ENCODE data around the gene RALGPS2. TPM values are rescaled to one million over a fixed set of nuclear protein-coding genes. Genes with fewer than 3 reads are reported as not detected.

The RALGPS2 gene
- total RNA-seq, 1 experiment from 2014 or later, result 38.0 TPM

GRCh38 chr1:178916448-178917174, 191.6 kb downstream of the RALGPS2 start:
- no peak for DNase-seq (ENCODE audit: low spot score)
- no peak for ATAC-seq
- Mint-ChIP-seq H3K27me3 (ENCODE audit: low read depth) (no peaks in the 10 kb centered on the region), H3K4me1 (peaks cover 2% of the 10 kb centered on the region; the same call in 1 of the 2 replicates), H3K36me3 (peaks cover 22% of the 10 kb centered on the region), H3K4me3 (no peak overlapping the region), H3K27ac (peak overlapping the region; percentile 38; the same call in 1 of the 2 replicates), H3K9me3 (no peaks in the 10 kb centered on the region)
- TF ChIP-seq NR3C1 (CRISPR knock-in tag; conservative IDR thresholded peaks at IDR 0.05; ENCODE audit: low read depth), result no peak
- TF ChIP-seq NFYB (CRISPR knock-in tag; conservative IDR thresholded peaks at IDR 0.05; ENCODE audit: low read depth), result no peak
- TF ChIP-seq ZNF317 (CRISPR knock-in tag; IDR thresholded peaks at IDR 0.05; ENCODE audit: borderline replicate concordance, low read depth), result no peak
- no peak for TF ChIP-seq ZNF671 (CRISPR knock-in tag; IDR thresholded peaks at IDR 0.05)
- no peak for TF ChIP-seq KAT7 (CRISPR knock-in tag; IDR thresholded peaks at IDR 0.05; ENCODE audit: borderline replicate concordance)
- TF ChIP-seq SMAD3 (CRISPR knock-in tag; IDR thresholded peaks at IDR 0.05; ENCODE audit: borderline replicate concordance), result no peak
- TF ChIP-seq MXD4 (CRISPR knock-in tag; IDR thresholded peaks at IDR 0.05; ENCODE audit: borderline replicate concordance), result no peak
- TF ChIP-seq NR1H2 (CRISPR knock-in tag; IDR thresholded peaks at IDR 0.05), result no peak
- POLR2A ChIA-PET, result no interaction called here
- CTCF ChIA-PET, result interaction anchor here (1.0 to 1.2 kb wide), 2 partner anchors 86 kb away, joined by 5 read pairs; no protein-coding TSS in a partner anchor

- ChIA-PET CTCF (no interaction called here), POLR2A (no interaction called here)
- no peaks in the 10 kb centered on the region for H3K9me3 Mint-ChIP-seq
- peaks cover 2% of the 10 kb centered on the region; the same call in 1 of the 2 replicates for H3K4me1 Mint-ChIP-seq
- DNase-seq (ENCODE audit: low spot score) (no peak), ATAC-seq (no peak)
- H3K27me3 Mint-ChIP-seq (ENCODE audit: low read depth), result no peaks in the 10 kb centered on the region
- no peak overlapping the region for H3K27ac Mint-ChIP-seq
- H3K4me3 Mint-ChIP-seq, result no peak overlapping the region
- peaks cover 16% of the 10 kb centered on the region for H3K36me3 Mint-ChIP-seq
- TF ChIP-seq ZNF281 (CRISPR knock-in tag; IDR thresholded peaks at IDR 0.05) (no peak), NFATC4 (CRISPR knock-in tag; IDR thresholded peaks at IDR 0.05) (no peak), SP1 (CRISPR knock-in tag; conservative IDR thresholded peaks at IDR 0.05) (no peak), FOXJ3 (CRISPR knock-in tag; IDR thresholded peaks at IDR 0.05; ENCODE audit: borderline replicate concordance) (no peak), E2F1 (CRISPR knock-in tag; IDR thresholded peaks at IDR 0.05) (no peak), SOX15 (CRISPR knock-in tag; IDR thresholded peaks at IDR 0.05) (no peak), ATF6 (CRISPR knock-in tag; IDR thresholded peaks at IDR 0.05) (no peak)
- TF ChIP-seq, protein P1, sequence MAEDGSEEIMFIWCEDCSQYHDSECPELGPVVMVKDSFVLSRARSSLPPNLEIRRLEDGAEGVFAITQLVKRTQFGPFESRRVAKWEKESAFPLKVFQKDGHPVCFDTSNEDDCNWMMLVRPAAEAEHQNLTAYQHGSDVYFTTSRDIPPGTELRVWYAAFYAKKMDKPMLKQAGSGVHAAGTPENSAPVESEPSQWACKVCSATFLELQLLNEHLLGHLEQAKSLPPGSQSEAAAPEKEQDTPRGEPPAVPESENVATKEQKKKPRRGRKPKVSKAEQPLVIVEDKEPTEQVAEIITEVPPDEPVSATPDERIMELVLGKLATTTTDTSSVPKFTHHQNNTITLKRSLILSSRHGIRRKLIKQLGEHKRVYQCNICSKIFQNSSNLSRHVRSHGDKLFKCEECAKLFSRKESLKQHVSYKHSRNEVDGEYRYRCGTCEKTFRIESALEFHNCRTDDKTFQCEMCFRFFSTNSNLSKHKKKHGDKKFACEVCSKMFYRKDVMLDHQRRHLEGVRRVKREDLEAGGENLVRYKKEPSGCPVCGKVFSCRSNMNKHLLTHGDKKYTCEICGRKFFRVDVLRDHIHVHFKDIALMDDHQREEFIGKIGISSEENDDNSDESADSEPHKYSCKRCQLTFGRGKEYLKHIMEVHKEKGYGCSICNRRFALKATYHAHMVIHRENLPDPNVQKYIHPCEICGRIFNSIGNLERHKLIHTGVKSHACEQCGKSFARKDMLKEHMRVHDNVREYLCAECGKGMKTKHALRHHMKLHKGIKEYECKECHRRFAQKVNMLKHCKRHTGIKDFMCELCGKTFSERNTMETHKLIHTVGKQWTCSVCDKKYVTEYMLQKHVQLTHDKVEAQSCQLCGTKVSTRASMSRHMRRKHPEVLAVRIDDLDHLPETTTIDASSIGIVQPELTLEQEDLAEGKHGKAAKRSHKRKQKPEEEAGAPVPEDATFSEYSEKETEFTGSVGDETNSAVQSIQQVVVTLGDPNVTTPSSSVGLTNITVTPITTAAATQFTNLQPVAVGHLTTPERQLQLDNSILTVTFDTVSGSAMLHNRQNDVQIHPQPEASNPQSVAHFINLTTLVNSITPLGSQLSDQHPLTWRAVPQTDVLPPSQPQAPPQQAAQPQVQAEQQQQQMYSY (CRISPR knock-in tag; IDR thresholded peaks at IDR 0.05), result no peak
- TF ChIP-seq, protein P2, sequence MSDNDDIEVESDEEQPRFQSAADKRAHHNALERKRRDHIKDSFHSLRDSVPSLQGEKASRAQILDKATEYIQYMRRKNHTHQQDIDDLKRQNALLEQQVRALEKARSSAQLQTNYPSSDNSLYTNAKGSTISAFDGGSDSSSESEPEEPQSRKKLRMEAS (CRISPR knock-in tag; IDR thresholded peaks at IDR 0.05), result no peak
- TF ChIP-seq, protein P3, sequence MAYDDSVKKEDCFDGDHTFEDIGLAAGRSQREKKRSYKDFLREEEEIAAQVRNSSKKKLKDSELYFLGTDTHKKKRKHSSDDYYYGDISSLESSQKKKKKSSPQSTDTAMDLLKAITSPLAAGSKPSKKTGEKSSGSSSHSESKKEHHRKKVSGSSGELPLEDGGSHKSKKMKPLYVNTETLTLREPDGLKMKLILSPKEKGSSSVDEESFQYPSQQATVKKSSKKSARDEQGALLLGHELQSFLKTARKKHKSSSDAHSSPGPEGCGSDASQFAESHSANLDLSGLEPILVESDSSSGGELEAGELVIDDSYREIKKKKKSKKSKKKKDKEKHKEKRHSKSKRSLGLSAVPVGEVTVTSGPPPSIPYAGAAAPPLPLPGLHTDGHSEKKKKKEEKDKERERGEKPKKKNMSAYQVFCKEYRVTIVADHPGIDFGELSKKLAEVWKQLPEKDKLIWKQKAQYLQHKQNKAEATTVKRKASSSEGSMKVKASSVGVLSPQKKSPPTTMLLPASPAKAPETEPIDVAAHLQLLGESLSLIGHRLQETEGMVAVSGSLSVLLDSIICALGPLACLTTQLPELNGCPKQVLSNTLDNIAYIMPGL (CRISPR knock-in tag; IDR thresholded peaks at IDR 0.05), result no peak
- TF ChIP-seq, protein P4, sequence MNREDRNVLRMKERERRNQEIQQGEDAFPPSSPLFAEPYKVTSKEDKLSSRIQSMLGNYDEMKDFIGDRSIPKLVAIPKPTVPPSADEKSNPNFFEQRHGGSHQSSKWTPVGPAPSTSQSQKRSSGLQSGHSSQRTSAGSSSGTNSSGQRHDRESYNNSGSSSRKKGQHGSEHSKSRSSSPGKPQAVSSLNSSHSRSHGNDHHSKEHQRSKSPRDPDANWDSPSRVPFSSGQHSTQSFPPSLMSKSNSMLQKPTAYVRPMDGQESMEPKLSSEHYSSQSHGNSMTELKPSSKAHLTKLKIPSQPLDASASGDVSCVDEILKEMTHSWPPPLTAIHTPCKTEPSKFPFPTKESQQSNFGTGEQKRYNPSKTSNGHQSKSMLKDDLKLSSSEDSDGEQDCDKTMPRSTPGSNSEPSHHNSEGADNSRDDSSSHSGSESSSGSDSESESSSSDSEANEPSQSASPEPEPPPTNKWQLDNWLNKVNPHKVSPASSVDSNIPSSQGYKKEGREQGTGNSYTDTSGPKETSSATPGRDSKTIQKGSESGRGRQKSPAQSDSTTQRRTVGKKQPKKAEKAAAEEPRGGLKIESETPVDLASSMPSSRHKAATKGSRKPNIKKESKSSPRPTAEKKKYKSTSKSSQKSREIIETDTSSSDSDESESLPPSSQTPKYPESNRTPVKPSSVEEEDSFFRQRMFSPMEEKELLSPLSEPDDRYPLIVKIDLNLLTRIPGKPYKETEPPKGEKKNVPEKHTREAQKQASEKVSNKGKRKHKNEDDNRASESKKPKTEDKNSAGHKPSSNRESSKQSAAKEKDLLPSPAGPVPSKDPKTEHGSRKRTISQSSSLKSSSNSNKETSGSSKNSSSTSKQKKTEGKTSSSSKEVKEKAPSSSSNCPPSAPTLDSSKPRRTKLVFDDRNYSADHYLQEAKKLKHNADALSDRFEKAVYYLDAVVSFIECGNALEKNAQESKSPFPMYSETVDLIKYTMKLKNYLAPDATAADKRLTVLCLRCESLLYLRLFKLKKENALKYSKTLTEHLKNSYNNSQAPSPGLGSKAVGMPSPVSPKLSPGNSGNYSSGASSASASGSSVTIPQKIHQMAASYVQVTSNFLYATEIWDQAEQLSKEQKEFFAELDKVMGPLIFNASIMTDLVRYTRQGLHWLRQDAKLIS (CRISPR knock-in tag; IDR thresholded peaks at IDR 0.05; ENCODE audit: borderline replicate concordance), result no peak
These were observed 193.3 kb downstream of the RALGPS2 start for GRCh38 chr1:178918308-178918707.

All from WTC11 (cell line).